Endothelial cell of umbilical vein (primary cell): ENCODE data around the gene CABCOCO1. TPM values are rescaled to one million over a fixed set of nuclear protein-coding genes. Genes with fewer than 3 reads are reported as not detected.

Experiments used
- BruUV-seq: library from RNA; stranded (reverse); fragments of 400-500 nt; replicated peaks from 2 replicates; lab custom pipeline; 2021; lab: Mats Ljungman, UMichigan
- CTCF ChIA-PET: fragments of 300-600, 350-600 bp; sonication (Branson Sonifier 250); formaldehyde crosslinking; loops from one replicate; lab custom pipeline; 2021; ENCODE audit warnings: antibody characterized with exemption, inconsistent platforms; lab: Charles Lee
- POLR2A ChIA-PET: fragments of 300-600, 350-600 bp; sonication (Branson Sonifier 250); formaldehyde crosslinking; loops from one replicate; lab custom pipeline; 2021; ENCODE audit warnings: antibody characterized with exemption, inconsistent platforms; lab: Charles Lee
- DNase-seq: peaks from one replicate; pipeline ENCODE4 v3.0.0-alpha.2; 2011; ENCODE audit warnings: low read depth, low spot score
- FAIRE-seq: peaks from 2 replicates; lab custom pipeline; 2011; peaks lifted over from hg19 to GRCh38; lab: Jason Lieb, UNC
- H2AFZ ChIP-seq: 2 replicates; pipeline ENCODE4 v1.6.0; 2012; ENCODE audit warnings: low read depth, low read length, control low read depth, inconsistent platforms
- H3K27ac ChIP-seq: 2 replicates; pipeline ENCODE4 v1.5.1; 2011; ENCODE audit warnings: low read depth, mild to moderate bottlenecking, control low read depth, low read length, moderate library complexity; ENCODE audit not compliant: insufficient read depth
- H3K27me3 ChIP-seq, 2 experiments: 2 replicates each; pipeline versions ENCODE4 v1.6.0 to v1.6.1; 2011; ENCODE audit warnings: low read length in 2 of 2, mixed read lengths in 1 of 2; ENCODE audit not compliant: control insufficient read depth in 2 of 2, insufficient read depth in 2 of 2
- H3K36me3 ChIP-seq, 2 experiments: 2 replicates in 1 of 2; 3 replicates in 1 of 2; pipeline ENCODE4 v1.5.1; 2011; ENCODE audit warnings: low read length in 2 of 2, mild to moderate bottlenecking in 1 of 2, moderate library complexity in 1 of 2; ENCODE audit not compliant: control insufficient read depth in 2 of 2, insufficient read depth in 2 of 2; ENCODE audit errors: extremely low read depth in 1 of 2
- H3K4me1 ChIP-seq: 3 replicates; pipeline ENCODE4 v1.5.1; 2011; ENCODE audit warnings: mild to moderate bottlenecking, low read length; ENCODE audit not compliant: control insufficient read depth, insufficient read depth; ENCODE audit errors: extremely low read depth
- H3K4me2 ChIP-seq: 2 replicates; pipeline ENCODE4 v1.6.1; 2011; ENCODE audit warnings: low read length, control low read depth, mixed read lengths; ENCODE audit not compliant: insufficient read depth
- H3K4me3 ChIP-seq, 3 experiments: fragments of 200-600 bp in 1 of 3; sonication (generic), shearing (Covaris generic) in 1 of 3; replicated peaks in 1 of 3; 2 replicates each; pipeline ENCODE4 v1.5.1; 2011 to 2016; ENCODE audit warnings: control low read depth in 3 of 3, low read length in 3 of 3, mild to moderate bottlenecking in 2 of 3, inconsistent platforms in 1 of 3, low read depth in 1 of 3, moderate library complexity in 1 of 3; ENCODE audit not compliant: insufficient read depth in 1 of 3
- H3K79me2 ChIP-seq: 2 replicates; pipeline ENCODE4 v1.6.0; 2012; ENCODE audit warnings: low read length, inconsistent platforms; ENCODE audit not compliant: control insufficient read depth, insufficient read depth
- H3K9ac ChIP-seq: replicated peaks from 2 replicates; pipeline ENCODE3; 2011; ENCODE audit warnings: low read length, control low read depth; ENCODE audit not compliant: insufficient read depth; ENCODE audit errors: extremely low read depth
- H3K9me1 ChIP-seq: replicated peaks from 3 replicates; pipeline ENCODE4 v1.6.0; 2011; ENCODE audit warnings: mild to moderate bottlenecking, low read length; ENCODE audit not compliant: control insufficient read depth, insufficient read depth; ENCODE audit errors: extremely low read depth
- H3K9me3 ChIP-seq: replicated peaks from 2 replicates; pipeline ENCODE4 v1.5.1; 2012; ENCODE audit warnings: low read length, inconsistent platforms; ENCODE audit not compliant: control insufficient read depth, insufficient read depth
- H4K20me1 ChIP-seq: replicated peaks from 2 replicates; pipeline ENCODE3; 2011; ENCODE audit warnings: mild to moderate bottlenecking, low read length; ENCODE audit not compliant: control insufficient read depth, insufficient read depth; ENCODE audit errors: extremely low read depth
- CTCF ChIP-seq, 2 donors: IDR thresholded peaks; 1 replicate in 1 of 2; 2 replicates in 1 of 2; pipeline ENCODE4 v1.5.1; 2011; ENCODE audit warnings: low read length in 2 of 2, mild to moderate bottlenecking in 2 of 2, moderate library complexity in 2 of 2, control low read depth in 1 of 2, inconsistent platforms in 1 of 2, low read depth in 1 of 2; ENCODE audit not compliant: insufficient read depth in 1 of 2; ENCODE audit errors: extremely low read depth in 1 of 2
- EZH2 ChIP-seq: IDR thresholded peaks from 2 replicates; pipeline ENCODE4 v1.6.1; 2012; ENCODE audit warnings: borderline replicate concordance, low read depth, mild to moderate bottlenecking, moderate library complexity, low read length, inconsistent platforms; ENCODE audit not compliant: severe bottlenecking
- FOS ChIP-seq: IDR thresholded peaks from 2 replicates; pipeline ENCODE4 v1.6.1; 2011; ENCODE audit warnings: mild to moderate bottlenecking, low read length, moderate library complexity, borderline replicate concordance; ENCODE audit not compliant: insufficient read depth
- GATA2 ChIP-seq: IDR thresholded peaks from 2 replicates; pipeline ENCODE4 v1.7.0; 2011; ENCODE audit warnings: low read depth, mild to moderate bottlenecking, moderate library complexity, mixed read lengths, low read length; ENCODE audit not compliant: insufficient read length, insufficient read depth
- JUN ChIP-seq: IDR thresholded peaks from 2 replicates; pipeline ENCODE4 v1.6.1; 2011; ENCODE audit warnings: borderline replicate concordance, low read depth; ENCODE audit not compliant: insufficient read length, insufficient read depth
- MAX ChIP-seq: IDR thresholded peaks from 2 replicates; pipeline ENCODE4 v1.6.1; 2011; ENCODE audit not compliant: insufficient read depth, insufficient read length
- MYC ChIP-seq: IDR thresholded peaks from one replicate; pipeline ENCODE4 v1.6.1; 2011; ENCODE audit warnings: mild to moderate bottlenecking, low read depth, low read length
- POLR2A ChIP-seq: IDR thresholded peaks from 2 replicates; pipeline ENCODE4 v1.6.1; 2012; ENCODE audit warnings: low read depth, mild to moderate bottlenecking, control low read depth, low read length
- POLR2AphosphoS5 ChIP-seq: IDR thresholded peaks from 2 replicates; pipeline ENCODE4 v1.6.1; 2012; ENCODE audit warnings: low read depth, mild to moderate bottlenecking, control low read depth, low read length, moderate library complexity; ENCODE audit not compliant: insufficient read depth
- dilution Hi-C: fragments of 300-500 bp; cut with MboI; formaldehyde crosslinking; loops from one replicate; pipeline ENCODE4 v1.15.0; 2019; ENCODE audit warnings: low sequenced_read_pairs; ENCODE audit not compliant: extremely low pct_ligation_motif_present
- intact Hi-C: fragments of 100-400 bp; cut with micrococcal nuclease; formaldehyde crosslinking; loops from one replicate; pipeline ENCODE4 v1.10.0; 2022
- polyA plus RNA-seq, 4 experiments: library from polyadenylated mRNA; depleted of rRNA in 3 of 4; stranded (reverse) in 3 of 4; unstranded in 1 of 4; fragments of >200 nt; gene quantifications; 2 replicates each; pipeline versions ENCODE4 v1.2.1 to v1.2.3, GENCODE V29; 2011 to 2012; ENCODE audit warnings: missing spikeins in 1 of 4
- total RNA-seq: library from RNA; stranded (reverse); gene quantifications from 2 replicates; pipeline ENCODE4 v1.2.3, GENCODE V29; 2021

Gene CABCOCO1
- total and polyA plus RNA-seq, 2 donors (not counting 3 experiments of a cell fraction or from before 2014, with no cell fraction given): 0.06 to 1.3 TPM

GRCh38 chr10:61778137-61778536, 115.4 kb downstream of the CABCOCO1 start:
- dilution Hi-C loops (no loop called here), intact Hi-C loops (no loop called here)
- no peaks in the 10 kb centered on the region for H3K36me3 ChIP-seq
- POLR2A ChIA-PET: no interaction called here
- no peaks in the 10 kb centered on the region for H3K9me3 ChIP-seq
- no peaks in the 10 kb centered on the region for H3K79me2 ChIP-seq
- no peaks in the 10 kb centered on the region for H3K27me3 ChIP-seq
- BruUV-seq: no TSS peak
- no peak for DNase-seq
- H3K4me1 ChIP-seq: no peaks in the 10 kb centered on the region
- no peak overlapping the region for H3K27ac ChIP-seq
- H2AFZ ChIP-seq: no peak overlapping the region
- no peak for FAIRE-seq
- no peaks in the 10 kb centered on the region for H4K20me1 ChIP-seq
- CTCF ChIA-PET: interaction anchor here (1.2 to 2.2 kb wide), 3 partner anchors 8 to 57 kb away, joined by 4 to 5 read pairs (median 4); no protein-coding TSS in a partner anchor
- no peak overlapping the region for H3K4me2 ChIP-seq
- H3K9ac ChIP-seq: no peak overlapping the region
- H3K4me3 ChIP-seq: no peak overlapping the region
- TF ChIP-seq MYC (no peak), MAX (no peak), GATA2 (no peak), POLR2A (no peak), EZH2 (no peak), FOS (no peak), JUN (no peak), POLR2AphosphoS5 (no peak), CTCF (IDR thresholded peaks at IDR 0.05; ENCODE audit: extremely low read depth in 1 of 2, insufficient read depth in 1 of 2, low read depth in 1 of 2, low read length in 2 of 2) (no peak)
- no peaks in the 10 kb centered on the region for H3K9me1 ChIP-seq
